Skin epidermis (tissue), 12 donors: Measurements from ENCODE around the gene MRPL37.
"Not testable (repeated sequence)": the region's sequence is repeated elsewhere in the genome, so short reads cannot be mapped to it uniquely, and the experiment has no call there.

ENCODE experiments used
- H3K27ac ChIP-seq, 21 experiments: fragments of 200-600 bp; sonication (generic) in 11 of 21; one replicate each; pipeline ENCODE4 v1.5.0; 2020; ENCODE audit warnings: mild to moderate bottlenecking in 3 of 21, inconsistent platforms in 2 of 21, moderate library complexity in 2 of 21
- H3K4me3 ChIP-seq, 7 experiments: fragments of 200-600 bp; sonication (generic) in 2 of 7; one replicate each; pipeline ENCODE4 v1.5.0; 2020; ENCODE audit warnings: inconsistent platforms in 2 of 7, mild to moderate bottlenecking in 2 of 7, moderate library complexity in 1 of 7

MRPL37 gene

DNA sequence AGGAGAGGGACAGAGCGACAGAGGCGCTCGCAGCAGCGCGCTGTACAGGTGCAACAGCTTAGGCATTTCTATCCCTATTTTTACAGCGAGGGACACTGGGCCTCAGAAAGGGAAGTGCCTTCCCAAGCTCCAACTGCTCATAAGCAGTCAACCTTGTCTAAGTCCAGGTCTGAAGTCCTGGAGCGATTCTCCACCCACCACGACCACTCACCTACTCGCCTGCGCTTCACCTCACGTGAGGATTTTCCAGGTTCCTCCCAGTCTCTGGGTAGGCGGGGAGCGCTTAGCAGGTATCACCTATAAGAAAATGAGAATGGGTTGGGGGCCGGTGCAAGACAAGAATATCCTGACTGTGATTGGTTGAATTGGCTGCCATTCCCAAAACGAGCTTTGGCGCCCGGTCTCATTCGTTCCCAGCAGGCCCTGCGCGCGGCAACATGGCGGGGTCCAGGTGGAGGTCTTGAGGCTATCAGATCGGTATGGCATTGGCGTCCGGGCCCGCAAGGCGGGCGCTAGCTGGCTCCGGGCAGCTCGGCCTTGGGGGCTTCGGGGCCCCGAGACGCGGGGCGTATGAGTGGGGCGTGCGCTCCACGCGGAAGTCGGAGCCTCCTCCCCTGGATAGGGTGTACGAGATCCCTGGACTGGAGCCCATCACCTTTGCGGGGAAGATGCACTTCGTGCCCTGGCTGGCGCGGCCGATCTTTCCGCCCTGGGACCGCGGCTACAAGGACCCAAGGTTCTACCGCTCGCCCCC lies at the start of gene MRPL37, which contains the start of gene CYB5RL:
MRPL37 (plus strand) TSS at position 403 of the 754 bp plus-strand sequence; CDS start at position 480, 77 bp downstream.
CYB5RL (minus strand) TSS at position 266 of the 754 bp plus-strand sequence. CDS start 4,414 bp downstream, outside the sequence.
- H3K4me3 ChIP-seq: peak within 1 kb of the TSS; percentile 70 to 98 (median 87)
- H3K27ac ChIP-seq: peak within 1 kb of the TSS; percentile 71 to 96 (median 83)

DNA sequence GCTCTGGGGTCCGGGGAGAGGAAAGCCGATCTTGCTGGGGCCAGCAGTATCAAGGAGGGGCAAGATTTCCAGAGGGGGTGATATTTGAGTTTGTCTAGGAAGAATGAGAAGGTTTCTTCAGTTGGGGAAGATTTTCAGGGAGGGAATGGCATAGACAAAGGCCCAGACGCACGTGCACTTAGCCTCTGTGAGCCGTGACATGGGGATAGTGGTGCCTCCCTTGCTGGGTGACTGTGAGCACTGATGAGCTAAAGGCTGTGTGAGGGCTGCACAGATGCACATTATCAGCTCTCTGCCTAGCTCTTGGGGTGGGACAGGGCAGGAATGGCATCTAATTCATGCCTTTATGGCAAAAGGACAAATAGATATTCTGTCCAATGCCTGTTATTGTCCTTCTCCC lies 49.0 kb upstream of the MRPL37 start:
- H3K4me3 ChIP-seq: no peak overlapping the region

DNA sequence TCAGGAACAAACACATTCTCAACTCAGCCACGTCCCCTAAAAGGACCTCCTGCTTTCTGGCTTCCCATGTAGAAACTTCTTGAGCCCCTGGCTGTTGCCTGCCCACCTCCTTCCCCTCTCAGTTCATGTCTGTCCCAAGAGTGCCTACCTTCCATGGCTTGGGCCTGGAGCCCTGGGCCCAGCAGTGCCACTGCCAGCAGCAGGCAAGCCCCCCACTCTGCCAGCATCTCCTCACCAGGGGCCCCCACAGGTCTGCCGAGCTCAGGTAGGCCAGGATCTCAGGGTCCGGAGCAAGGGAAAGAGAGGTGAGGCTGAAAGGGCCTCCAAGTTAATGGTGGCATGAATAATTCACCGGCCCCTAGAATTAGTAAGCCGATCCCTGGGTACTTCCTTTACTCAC lies 47.3 kb upstream of the MRPL37 start, which contains the start of gene CDCP2:
CDCP2 (minus strand) TSS at position 305 of the 400 bp plus-strand sequence; CDS start at position 227, 78 bp downstream.
- Histone ChIP-seq H3K27ac (peak within 1 kb of the TSS in 13 of 21 experiments; percentile 4 to 65 (median 40)), H3K4me3 (no peak within 1 kb of the TSS)

More for the DNA sequence above, 49.0 kb upstream of the MRPL37 start:
- H3K27ac ChIP-seq: no peak overlapping the region

DNA sequence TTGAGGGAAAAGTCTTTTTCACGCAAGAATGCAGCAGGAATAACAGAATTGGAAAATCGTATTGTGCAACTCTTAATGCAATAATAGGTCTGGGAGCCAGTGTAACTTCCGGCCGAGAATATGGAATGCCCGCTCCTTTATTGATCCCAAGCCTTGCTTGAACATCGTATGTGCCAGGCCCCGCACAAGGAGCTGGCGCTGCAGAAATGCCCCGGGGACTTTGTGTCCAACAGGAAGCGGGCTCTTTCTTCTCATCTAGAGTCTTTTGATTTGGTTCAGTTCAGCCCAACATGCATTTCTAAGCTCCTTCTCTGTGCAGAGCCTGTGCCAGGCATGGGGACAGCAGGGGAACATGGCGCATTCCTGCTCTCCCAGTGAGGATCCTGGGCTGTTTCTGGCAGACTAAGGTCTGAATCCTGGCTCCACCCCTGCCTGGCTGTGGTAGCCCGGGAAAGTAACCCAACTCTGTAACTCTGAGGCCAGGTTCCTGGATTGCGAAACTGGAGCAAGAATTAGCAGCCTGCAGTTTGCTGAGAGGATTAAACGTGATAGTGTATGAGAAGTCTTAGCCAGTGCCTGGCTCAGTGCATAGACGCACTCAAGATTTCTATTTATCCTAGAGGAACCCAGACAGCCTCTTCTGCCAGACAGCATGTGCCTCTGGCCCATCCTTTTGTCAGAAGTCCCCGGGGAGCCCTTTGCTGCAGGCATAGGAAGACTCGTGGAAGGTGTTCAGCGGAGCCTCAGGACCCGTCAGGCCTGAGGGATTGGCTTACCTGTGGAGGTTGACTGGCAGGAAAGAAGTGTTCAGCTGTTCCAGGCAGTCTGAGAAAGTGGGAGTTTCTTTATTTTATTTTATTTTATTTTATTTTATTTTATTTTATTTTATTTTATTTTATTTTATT lies 46.2 kb upstream of the MRPL37 start:
- no peak overlapping the region for H3K4me3 ChIP-seq
- H3K27ac ChIP-seq: peak overlapping the region in 13 of 21 experiments; percentile 4 to 65 (median 40)

DNA sequence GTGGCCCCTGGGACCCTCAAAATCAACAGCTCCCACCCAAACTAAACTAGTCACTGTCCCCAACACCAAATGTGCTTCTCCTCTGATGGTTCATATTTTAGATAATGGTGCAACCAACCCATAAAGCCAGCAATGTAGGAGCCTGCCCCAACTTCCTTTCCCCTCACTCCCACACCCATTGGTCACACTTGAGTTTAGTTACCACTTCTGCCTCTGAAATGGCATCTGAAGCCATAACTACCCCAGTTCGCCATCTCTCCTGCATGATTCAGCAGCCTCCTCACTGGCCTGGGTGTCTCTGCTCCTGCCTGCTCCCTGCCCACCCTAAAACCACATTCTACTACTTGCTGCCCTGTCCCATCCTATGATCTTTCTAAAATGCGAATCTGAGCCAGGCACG lies 43.8 kb upstream of the MRPL37 start:
- Histone ChIP-seq H3K27ac (no peak overlapping the region), H3K4me3 (no peak overlapping the region)

DNA sequence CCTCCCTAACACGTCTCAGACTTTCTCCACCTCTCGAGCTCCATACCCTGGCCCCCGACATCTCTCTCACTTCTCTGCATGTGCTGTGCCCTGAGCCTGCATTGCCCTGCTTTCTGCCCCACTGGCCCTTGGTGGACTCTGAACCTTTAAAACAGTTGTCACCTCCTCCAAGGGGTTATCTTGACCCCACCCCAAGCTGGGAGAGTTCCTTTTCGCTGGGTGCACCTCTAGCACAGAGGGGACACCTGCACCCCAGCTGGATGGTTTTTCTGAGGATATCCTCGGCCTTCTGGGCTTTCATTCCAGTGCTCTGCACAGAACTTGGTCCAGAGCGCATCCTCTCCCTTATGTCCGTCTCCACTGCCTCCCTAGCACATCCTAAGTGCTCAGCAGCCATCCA lies 43.0 kb upstream of the MRPL37 start:
- Histone ChIP-seq H3K27ac (no peak overlapping the region), H3K4me3 (no peak overlapping the region)

DNA sequence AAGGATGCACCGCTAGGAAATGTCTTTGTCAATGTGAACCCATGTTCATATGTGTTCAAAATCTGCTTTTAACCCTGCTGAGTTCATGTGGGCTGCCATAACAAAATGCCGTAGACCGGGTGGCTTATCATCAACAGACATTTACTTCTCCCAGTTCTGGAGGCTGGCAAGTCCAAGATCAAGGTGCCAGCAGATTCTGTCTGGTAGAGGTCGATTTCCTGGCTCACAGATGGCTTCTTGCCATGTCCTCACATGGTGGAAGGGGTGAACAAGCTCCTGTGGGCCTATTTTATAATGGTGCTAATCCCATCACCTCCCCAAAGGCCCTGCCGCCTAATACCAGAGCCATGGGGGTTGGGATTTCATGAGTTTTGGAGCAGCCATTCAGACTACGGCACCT lies 42.6 kb upstream of the MRPL37 start:
- Histone ChIP-seq H3K4me3 (no peak overlapping the region), H3K27ac (no peak overlapping the region)

DNA sequence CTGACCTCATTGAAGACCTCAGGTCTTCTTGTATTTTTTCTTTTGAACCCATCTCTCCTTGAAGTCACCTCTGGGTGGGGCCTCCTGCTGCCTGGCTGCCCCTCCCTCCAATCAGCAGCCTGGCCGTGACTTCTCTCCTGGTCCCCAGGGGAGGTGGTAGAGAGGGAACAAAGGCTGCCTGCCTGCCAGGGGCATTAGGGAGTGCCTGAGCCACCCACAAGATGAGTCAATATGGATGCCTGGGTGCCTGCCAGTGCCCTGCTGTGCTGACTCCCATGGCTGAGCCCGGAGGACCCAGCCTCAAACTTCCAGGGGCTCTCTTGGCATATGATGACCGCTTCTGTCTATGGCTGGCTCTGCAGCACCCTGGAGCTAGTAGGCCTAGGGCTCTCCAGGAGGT lies 41.9 kb upstream of the MRPL37 start:
- Histone ChIP-seq H3K4me3 (no peak overlapping the region), H3K27ac (peak overlapping the region in 1 of 21 experiments; percentile 17)

DNA sequence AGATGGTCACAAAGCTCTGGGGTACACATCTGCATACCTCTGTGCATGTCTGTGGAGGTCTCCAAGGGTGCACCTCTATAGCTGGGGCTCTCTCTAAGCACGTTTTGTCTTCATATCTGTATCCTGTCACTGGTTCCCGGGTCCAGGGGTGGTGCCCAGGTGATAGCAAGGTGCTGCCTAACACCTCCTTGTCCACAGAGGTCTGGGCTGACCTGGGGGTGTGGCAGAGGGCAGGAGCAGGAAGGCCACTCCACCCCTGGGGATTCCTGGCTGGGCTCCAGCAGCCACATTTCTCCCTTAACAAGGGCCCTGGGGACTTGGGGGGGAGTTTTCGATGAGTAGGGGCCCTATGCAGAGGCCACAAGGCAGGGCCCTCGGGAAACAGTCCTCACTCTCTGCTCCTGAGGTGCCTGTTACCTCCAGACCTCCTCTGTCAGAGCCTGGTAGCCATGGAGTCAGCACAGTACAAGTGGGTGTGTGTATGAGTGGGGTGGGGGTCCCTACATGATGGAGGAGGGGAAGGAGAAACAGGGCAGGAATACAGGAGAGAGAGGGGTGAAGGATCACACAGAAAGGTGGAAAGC lies 40.1 kb upstream of the MRPL37 start:
- Histone ChIP-seq H3K27ac (no peak overlapping the region), H3K4me3 (no peak overlapping the region)

DNA sequence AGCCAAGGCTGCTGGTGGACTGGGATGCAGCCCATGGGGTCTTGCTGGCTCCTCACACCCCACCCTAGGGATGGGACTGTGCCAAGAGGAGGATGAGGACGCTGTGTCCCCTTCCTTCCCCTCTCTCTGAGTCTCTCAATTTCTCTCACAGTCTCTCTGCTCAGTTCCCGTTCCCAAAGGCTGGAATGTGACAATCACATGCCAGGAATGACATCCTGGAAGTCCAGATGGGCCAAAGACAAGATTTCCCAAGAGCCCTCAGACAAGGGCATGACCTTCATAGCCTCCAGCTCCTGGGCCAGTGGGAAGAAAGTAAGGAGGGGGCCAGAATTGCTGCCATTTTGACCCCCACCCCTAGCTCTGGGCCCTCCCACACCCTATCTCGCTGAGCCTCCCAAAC lies 39.6 kb upstream of the MRPL37 start:
- Histone ChIP-seq H3K27ac (no peak overlapping the region), H3K4me3 (no peak overlapping the region)

DNA sequence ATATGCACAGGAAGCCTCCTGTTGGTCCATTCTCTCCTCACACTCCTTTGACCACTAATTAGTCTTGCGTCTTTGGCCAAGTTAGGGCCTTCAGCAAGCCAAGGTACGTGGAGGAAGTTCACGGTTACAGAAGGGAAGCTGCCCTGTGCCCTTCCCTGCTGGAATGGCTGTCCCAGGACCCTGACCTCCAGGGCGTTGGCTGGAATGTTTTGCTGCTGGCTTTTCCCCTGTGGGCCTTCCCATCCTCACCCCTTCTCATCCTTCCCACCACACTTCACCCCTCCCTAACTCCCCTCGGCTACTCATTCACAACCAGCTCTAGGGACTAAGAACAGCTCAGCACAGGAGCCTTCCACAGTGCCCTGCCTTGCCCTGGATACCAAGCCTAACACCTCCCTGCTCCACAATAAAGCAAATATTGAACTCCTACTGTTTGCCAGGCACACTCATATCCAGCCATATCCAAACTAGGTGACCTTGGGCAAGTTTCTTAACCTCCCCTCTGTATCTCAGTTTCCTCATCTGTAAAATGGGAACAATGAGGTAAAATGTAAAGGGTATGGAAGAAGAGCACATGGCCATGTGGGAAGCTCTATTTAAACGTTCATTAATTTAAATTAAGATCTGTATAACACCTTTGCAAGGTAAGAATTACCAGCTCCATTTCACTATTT lies 38.3 kb upstream of the MRPL37 start:
- Histone ChIP-seq H3K27ac (no peak overlapping the region), H3K4me3 (no peak overlapping the region)

DNA sequence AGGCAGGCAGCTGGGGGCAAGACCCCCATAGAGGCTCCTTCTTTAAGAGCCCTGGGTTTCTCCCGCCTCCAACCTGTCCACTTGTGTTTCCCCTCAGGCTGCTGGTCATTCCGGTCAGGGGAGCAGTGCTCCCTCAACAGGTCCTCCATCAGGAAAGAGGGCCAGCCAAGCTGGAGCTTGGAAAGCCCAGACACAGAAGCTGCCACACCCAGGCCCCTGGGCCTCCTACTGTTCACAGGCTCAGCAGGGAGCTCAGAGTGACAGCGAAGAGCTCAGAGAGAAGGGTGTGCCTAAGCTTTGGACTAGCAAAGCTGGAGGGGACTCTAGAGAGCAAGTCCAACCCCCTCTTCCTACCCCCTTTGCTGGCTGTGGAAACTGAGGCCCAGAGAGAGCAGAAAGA lies 36.9 kb upstream of the MRPL37 start:
- Histone ChIP-seq H3K4me3 (no peak overlapping the region), H3K27ac (no peak overlapping the region)

DNA sequence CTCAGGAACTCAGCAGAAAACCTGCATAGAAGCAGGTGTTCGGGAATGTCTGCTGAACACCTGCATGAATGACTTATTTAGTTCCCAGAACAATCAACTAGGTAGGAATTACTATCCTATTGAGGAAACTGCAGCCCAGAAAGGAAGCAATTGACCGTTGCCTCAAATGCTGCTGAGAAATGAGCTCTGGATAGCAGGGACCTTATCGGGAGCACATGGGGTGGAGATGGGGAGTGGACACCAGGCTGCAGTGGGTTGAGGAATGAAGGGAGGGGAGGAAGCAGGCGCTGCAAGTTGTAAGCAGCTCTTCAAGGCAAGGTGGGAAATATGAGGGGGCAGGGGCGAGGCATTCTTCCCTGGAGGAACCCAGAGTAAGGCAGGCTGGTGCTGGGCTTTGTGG lies 36.4 kb upstream of the MRPL37 start:
- no peak overlapping the region for H3K27ac ChIP-seq
- no peak overlapping the region for H3K4me3 ChIP-seq

DNA sequence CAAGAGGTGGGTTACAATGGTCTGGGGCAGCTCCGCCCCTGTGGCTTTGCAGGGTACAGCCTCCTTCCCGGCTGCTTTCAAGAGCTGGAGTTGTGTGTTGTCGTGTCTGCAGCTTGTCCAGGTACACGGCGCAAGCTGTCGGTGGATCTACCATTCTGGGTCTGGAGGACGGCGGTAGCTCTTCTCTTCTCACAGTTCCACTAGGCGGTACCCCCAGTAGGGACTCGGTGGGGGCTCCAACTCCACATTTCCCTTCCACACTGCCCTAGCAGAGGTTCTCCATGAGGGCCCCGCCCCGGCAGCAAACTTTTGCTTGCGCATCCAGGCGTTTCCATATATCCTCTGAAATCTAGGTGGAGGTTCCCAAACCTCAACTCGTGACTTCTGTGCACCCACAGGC lies 34.8 kb upstream of the MRPL37 start:
- no peak overlapping the region for H3K4me3 ChIP-seq
- H3K27ac ChIP-seq: no peak overlapping the region

DNA sequence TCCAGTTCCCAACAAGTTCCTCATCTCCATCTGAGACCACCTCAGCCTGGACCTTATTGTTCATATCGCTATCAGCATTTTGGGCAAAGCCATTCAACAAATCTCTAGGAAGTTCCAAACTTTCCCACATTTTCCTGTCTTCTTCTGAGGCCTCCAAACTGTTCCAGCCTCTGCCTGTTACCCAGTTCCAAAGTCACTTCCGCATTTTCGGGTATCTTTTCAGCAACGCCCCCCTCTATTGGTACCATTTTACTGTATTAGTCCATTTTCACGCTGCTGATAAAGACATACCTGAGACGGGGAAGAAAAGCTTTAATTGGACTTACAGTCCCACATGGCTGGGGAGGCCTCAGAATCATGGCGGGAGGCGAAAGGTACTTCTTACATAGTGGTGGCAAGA lies 33.6 kb upstream of the MRPL37 start:
- not testable (repeated sequence) for H3K27ac ChIP-seq, H3K4me3 ChIP-seq

DNA sequence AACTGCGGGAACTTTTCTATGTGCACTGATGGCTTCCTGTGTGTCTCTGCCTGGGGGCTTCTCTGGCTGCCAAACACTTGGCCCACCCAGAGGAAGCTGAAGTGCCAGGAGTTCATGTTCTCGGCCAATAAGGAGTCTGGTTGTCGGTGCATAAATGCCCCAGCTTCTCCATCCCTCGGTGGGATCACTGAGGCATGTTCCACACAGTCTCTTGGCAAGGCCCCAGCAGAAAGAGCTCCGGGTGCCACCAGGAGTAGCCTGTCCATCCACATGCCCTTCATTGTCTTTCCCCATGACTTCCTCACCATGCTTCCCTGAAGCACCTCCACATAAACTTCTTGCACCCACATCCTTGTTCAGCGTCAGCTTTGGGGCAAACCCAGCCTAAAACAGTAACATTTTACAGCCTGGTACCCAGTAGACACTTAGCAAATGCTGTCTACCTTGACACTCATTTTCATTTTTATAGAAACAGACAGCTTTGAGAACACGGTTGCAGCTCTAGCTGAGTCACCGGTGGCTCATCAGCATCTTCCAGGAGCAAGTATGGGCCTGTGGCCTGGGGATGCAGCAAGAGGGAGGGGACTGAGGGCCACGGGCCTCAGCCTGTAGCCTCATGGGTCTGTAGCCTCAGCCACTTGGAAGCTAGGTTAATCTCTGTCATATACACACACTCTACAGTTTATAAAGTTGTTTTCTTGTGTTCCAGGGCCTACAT lies 32.4 kb upstream of the MRPL37 start:
- peak overlapping the region in 7 of 21 experiments; percentile 44 to 69 (median 60) for H3K27ac ChIP-seq
- H3K4me3 ChIP-seq: no peak overlapping the region

DNA sequence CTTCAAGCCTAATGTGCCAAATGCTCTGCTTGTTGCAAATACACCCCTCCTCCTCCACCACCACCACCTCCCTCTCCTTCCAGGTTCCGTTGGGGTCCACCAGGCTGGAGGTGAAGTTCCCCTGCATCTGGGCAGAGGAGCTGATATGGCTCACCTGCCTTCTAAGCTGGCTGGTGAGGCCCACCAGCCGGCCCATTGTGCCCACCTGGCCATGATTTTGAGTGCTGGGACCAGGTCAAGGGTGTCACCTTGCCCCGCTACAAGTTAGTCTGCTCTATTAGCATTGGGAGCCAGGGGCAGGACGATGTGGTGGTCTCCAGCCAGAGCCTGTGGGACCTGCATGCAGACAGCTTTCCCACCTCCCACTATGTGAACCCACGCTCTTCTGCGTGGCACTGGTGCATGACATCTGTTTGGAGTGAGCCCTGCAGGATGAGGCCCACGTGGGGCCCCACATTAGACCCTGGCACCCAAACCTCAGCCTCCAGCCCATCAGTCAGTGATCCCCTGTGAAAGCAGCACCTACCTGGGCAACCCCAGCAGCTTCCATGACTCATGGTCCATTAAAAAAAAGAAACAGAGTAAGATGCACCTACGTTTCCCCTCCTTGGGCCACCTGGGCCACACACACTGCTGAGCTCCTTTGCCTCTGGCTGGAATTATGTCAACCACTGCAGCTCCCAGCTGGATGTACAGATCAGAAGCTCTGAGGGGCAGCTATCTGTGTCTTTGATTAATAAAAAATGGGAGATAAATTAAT lies 31.6 kb upstream of the MRPL37 start:
- Histone ChIP-seq H3K4me3 (no peak overlapping the region), H3K27ac (peak overlapping the region in 5 of 21 experiments; percentile 30 to 69 (median 51))

DNA sequence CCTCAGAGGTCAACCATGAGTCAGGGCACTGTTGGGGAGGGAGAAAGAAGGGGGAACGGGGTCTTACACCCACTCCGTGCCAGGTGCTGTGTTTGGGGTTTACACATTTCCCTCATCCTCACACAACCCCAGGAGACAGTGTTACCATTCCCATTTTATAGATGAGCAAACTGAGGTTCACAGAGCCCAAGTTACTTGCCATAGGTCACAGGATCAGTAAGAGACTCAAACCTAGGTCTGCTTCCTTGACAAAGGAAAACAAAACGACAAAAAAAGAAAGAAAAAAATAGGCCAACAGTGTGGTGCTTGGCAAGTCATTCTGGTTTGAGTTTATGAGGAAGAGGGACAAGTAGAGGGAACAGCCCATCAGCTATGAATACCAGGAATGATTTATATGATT lies 30.9 kb upstream of the MRPL37 start:
- Histone ChIP-seq H3K4me3 (no peak overlapping the region), H3K27ac (no peak overlapping the region)
